Hepatocyte (in vitro differentiated cells): ENCODE results near the gene ZNF76. TPM values are rescaled to one million over a fixed set of nuclear protein-coding genes. Genes with fewer than 3 reads are reported as not detected.

Experiments
- DNase-seq: peaks from one replicate; pipeline ENCODE4 v3.0.0-alpha.2; 2016; ENCODE audit warnings: low spot score
- H2AFZ ChIP-seq: fragments of 200-600 bp; sonication (generic); 2 replicates; pipeline ENCODE4 v1.6.0; 2016; ENCODE audit warnings: antibody characterized with exemption, mild to moderate bottlenecking
- H3K27ac ChIP-seq: fragments of 200-600 bp; sonication (generic); 2 replicates; pipeline ENCODE4 v1.5.1; 2016; ENCODE audit warnings: mild to moderate bottlenecking
- H3K27me3 ChIP-seq: fragments of 200-600 bp; sonication (generic); 2 replicates; pipeline ENCODE4 v1.6.1; 2016
- H3K36me3 ChIP-seq: fragments of 200-600 bp; sonication (generic); replicated peaks from 2 replicates; pipeline ENCODE4 v1.5.1; 2016; ENCODE audit warnings: low read depth; ENCODE audit not compliant: insufficient read depth
- H3K4me1 ChIP-seq: fragments of 200-600 bp; sonication (generic); 2 replicates; pipeline ENCODE4 v1.5.1; 2016; ENCODE audit warnings: mild to moderate bottlenecking, moderate library complexity; ENCODE audit not compliant: insufficient read depth
- H3K4me2 ChIP-seq: fragments of 200-600 bp; sonication (generic); 2 replicates; pipeline ENCODE4 v1.6.0; 2016
- H3K4me3 ChIP-seq: fragments of 200-600 bp; sonication (generic); 2 replicates; pipeline ENCODE4 v1.5.1; 2016; ENCODE audit warnings: mild to moderate bottlenecking
- H3K79me2 ChIP-seq: fragments of 200-600 bp; sonication (generic); 2 replicates; pipeline ENCODE4 v1.6.0; 2017; ENCODE audit warnings: mild to moderate bottlenecking
- H3K9me2 ChIP-seq: fragments of 200-600 bp; sonication (generic); replicated peaks from 2 replicates; pipeline ENCODE4 v1.6.0; 2017; ENCODE audit warnings: mild to moderate bottlenecking; ENCODE audit not compliant: insufficient read depth
- H3K9me3 ChIP-seq: fragments of 200-600 bp; sonication (generic); 2 replicates; pipeline ENCODE4 v1.5.1; 2016; ENCODE audit warnings: low read depth, mild to moderate bottlenecking
- H4K20me1 ChIP-seq: fragments of 200-600 bp; sonication (generic); 2 replicates; pipeline ENCODE4 v1.6.0; 2016; ENCODE audit warnings: mild to moderate bottlenecking; ENCODE audit not compliant: insufficient read depth, poor library complexity, severe bottlenecking
- EZH2 ChIP-seq: fragments of 200-600 bp; sonication (generic); IDR thresholded peaks from 2 replicates; pipeline ENCODE4 v1.6.1; 2016; ENCODE audit warnings: antibody characterized with exemption, mild to moderate bottlenecking, borderline replicate concordance
- EZH2phosphoT487 ChIP-seq: fragments of 200-600 bp; sonication (generic); IDR thresholded peaks from one replicate; pipeline ENCODE4 v1.6.1; 2018; ENCODE audit warnings: antibody characterized with exemption, mild to moderate bottlenecking, low read depth, moderate library complexity; ENCODE audit not compliant: unreplicated experiment, severe bottlenecking
- WGBS: methylation state at CpG from one replicate; pipeline ENCODE4 v1.1.6; 2016; ENCODE audit warnings: low lambda C conversion rate; ENCODE audit errors: missing lambda C conversion rate; 5-methylcytosine and 5-hydroxymethylcytosine counted together
- polyA plus RNA-seq: library from polyadenylated mRNA; unstranded; fragments of >200 nt; fragmentation: Nextera tagmentation; extraction: Ambion mirVana; gene quantifications from 2 replicates; pipeline ENCODE4 v1.2.1, GENCODE V29; 2016
- total RNA-seq: library from RNA; depleted of rRNA; stranded (reverse); fragments of >200 nt; gene quantifications from 2 replicates; pipeline ENCODE4 v1.2.3, GENCODE V29; 2014
- TF ChIP-seq, protein P1 (sequence below): fragments of 200-600 bp; sonication (generic); IDR thresholded peaks from 2 replicates; pipeline ENCODE4 v1.5.1; 2016; ENCODE audit warnings: antibody characterized with exemption, mild to moderate bottlenecking; ENCODE audit not compliant: poor library complexity

Gene ZNF76
- total and polyA plus RNA-seq, 2 experiments from 2014 or later, result 17.0 to 28.0 TPM

DNA sequence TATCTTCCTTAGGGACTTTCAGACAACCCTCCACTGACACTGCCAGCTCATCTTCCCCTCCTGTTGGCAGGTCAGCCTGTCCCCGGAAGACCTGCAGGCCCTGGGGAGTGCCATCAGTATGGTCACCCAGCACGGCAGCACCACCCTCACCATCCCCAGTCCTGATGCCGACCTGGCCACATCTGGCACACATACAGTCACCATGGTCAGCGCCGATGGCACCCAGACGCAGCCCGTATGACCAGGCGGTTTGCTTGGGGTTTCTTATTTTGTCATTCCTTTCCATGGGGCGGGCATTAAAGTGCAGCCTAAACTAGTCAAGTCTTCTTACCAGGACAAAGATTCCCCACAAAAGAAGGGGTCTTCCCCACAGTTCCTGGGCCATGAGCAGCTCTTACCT is 34.1 kb downstream of the ZNF76 start:
- Histone ChIP-seq H3K4me2 (no peak overlapping the region), H3K27ac (no peak overlapping the region), H4K20me1 (no peaks in the 10 kb centered on the region), H3K9me3 (no peaks in the 10 kb centered on the region), H3K4me3 (no peak overlapping the region), H3K9me2 (no peaks in the 10 kb centered on the region), H2AFZ (no peak overlapping the region), H3K36me3 (no peaks in the 10 kb centered on the region), H3K4me1 (peaks cover 5% of the 10 kb centered on the region), H3K79me2 (no peaks in the 10 kb centered on the region), H3K27me3 (no peaks in the 10 kb centered on the region)
- TF ChIP-seq EZH2 (no peak), EZH2phosphoT487 (no peak)
- TF ChIP-seq, protein P1, sequence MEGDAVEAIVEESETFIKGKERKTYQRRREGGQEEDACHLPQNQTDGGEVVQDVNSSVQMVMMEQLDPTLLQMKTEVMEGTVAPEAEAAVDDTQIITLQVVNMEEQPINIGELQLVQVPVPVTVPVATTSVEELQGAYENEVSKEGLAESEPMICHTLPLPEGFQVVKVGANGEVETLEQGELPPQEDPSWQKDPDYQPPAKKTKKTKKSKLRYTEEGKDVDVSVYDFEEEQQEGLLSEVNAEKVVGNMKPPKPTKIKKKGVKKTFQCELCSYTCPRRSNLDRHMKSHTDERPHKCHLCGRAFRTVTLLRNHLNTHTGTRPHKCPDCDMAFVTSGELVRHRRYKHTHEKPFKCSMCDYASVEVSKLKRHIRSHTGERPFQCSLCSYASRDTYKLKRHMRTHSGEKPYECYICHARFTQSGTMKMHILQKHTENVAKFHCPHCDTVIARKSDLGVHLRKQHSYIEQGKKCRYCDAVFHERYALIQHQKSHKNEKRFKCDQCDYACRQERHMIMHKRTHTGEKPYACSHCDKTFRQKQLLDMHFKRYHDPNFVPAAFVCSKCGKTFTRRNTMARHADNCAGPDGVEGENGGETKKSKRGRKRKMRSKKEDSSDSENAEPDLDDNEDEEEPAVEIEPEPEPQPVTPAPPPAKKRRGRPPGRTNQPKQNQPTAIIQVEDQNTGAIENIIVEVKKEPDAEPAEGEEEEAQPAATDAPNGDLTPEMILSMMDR, result no peak
- 94% methylated on average over 9 of the region's 9 CpGs for WGBS
- no peak for DNase-seq

DNA sequence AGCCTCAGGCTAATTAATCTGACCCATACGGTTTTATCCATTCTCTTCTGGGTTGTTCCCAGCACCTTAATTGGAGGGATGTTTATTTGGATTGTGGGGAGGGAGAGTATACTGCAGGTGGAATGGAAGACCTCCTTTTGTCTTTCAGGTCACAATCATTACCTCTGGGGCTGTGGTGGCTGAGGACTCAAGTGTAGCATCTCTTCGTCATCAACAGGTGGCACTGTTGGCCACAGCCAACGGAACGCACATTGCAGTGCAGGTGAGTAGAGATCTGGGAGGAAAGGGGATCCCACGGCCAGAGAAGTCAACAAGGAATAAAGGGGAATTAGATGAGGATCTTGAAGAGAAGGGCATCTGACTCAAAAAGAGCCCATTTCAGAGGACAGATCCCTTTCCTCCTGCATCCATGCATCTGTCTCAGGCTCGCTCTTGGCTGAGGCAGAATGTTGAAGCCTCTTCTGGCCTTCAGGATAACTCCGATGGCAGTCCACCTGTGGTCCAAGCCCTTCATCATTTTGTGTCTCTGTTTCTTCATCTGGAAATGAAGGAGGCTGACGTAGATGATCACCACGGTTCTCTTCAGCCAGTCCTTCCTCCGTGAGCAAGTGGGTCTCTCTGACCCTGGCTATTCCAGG is 34.9 kb downstream of the ZNF76 start:
- no peak overlapping the region for H3K4me2 ChIP-seq
- no peak overlapping the region for H3K4me3 ChIP-seq
- peak; percentile 71 for DNase-seq
- H3K27ac ChIP-seq, result no peak overlapping the region
- H3K4me1 ChIP-seq, result peaks cover 5% of the 10 kb centered on the region
- no peaks in the 10 kb centered on the region for H3K9me2 ChIP-seq
- 51% methylated on average over 10 of the region's 10 CpGs for WGBS
- no peaks in the 10 kb centered on the region for H3K36me3 ChIP-seq
- H4K20me1 ChIP-seq, result no peaks in the 10 kb centered on the region
- TF ChIP-seq EZH2phosphoT487 (no peak), EZH2 (no peak)
- TF ChIP-seq, protein P1, result peak; percentile 72
- no peaks in the 10 kb centered on the region for H3K79me2 ChIP-seq
- H2AFZ ChIP-seq, result no peak overlapping the region
- no peaks in the 10 kb centered on the region for H3K27me3 ChIP-seq
- no peaks in the 10 kb centered on the region for H3K9me3 ChIP-seq

DNA sequence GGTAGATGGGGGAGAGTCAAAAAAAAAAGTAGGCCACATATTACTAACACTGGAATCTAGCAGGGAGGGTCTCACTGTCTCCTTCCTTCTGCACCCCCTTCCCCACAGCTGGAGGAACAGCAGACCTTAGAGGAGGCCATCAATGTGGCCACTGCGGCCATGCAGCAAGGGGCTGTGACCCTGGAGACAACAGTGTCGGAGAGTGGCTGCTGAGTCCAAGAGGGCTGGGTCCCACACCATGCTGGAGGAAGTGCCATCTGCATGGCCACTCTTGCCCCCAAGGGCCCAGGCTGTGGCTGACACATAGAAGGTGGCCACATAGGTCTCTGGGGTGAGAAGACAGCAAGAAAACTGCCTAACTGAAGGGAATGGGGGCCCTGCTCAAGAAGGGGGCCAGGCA is 35.5 kb downstream of the ZNF76 start:
- Histone ChIP-seq H3K4me2 (no peak overlapping the region), H3K9me2 (no peaks in the 10 kb centered on the region), H3K79me2 (no peaks in the 10 kb centered on the region), H3K9me3 (no peaks in the 10 kb centered on the region), H2AFZ (no peak overlapping the region), H3K4me1 (peaks cover 5% of the 10 kb centered on the region), H3K27me3 (no peaks in the 10 kb centered on the region), H3K4me3 (no peak overlapping the region), H3K27ac (no peak overlapping the region), H4K20me1 (no peaks in the 10 kb centered on the region), H3K36me3 (no peaks in the 10 kb centered on the region)
- 97% methylated on average over 2 of the region's 2 CpGs for WGBS
- no peak for DNase-seq
- TF ChIP-seq EZH2phosphoT487, result no peak
- TF ChIP-seq EZH2, result no peak
- TF ChIP-seq, protein P1, result no peak
